ENCODE results near the gene HOXA9. TPM values are rescaled to one million over a fixed set of nuclear protein-coding genes. Genes with fewer than 3 reads are reported as not detected.
A peak's percentile ranks its signal among the peaks of the same experiment; 100 is the strongest.

The HOXA9 gene
- total and polyA plus RNA-seq, 10 donors, result 0.46 to 3.0 (median 0.98) TPM

- Histone ChIP-seq H3K27me3 (replicated peaks in 1 of 7) (peaks cover 26 to 100% (median 99%) of the 10 kb centered on the region in 7 donors), H3K4me1 (peaks cover 16 to 92% (median 68%) of the 10 kb centered on the region in 6 donors), H3K27ac (peak overlapping the region in 7 of 8 donors; percentile 47 to 82 (median 78)), H3K9me3 (peaks cover 0 to 4% (median 0%) of the 10 kb centered on the region in 8 donors), H3K36me3 (no peaks in the 10 kb centered on the region), H3K4me3 (peak overlapping the region in 7 of 8 donors; percentile 24 to 67 (median 37))
- WGBS, 5 donors, result 1 to 13% (median 3%) methylated on average over 35 to 63 of the region's 63 CpGs
- peak; percentile 78 for DNase-seq
- intact Hi-C loops (cut with DNase I; ENCODE audit: low total_unique reads), result no loop called here
- TF ChIP-seq CTCF (IDR thresholded peaks at IDR 0.05 in 8 of 11, conservative IDR thresholded peaks at IDR 0.05 in 3 of 11) (no peak), POLR2AphosphoS5 (IDR thresholded peaks at IDR 0.05) (peak in 2 of 3 donors; percentile 62 to 67), POLR2A (IDR thresholded peaks at IDR 0.05) (no peak)
Observed at GRCh38 chr7:27155816-27156507, 9.4 kb downstream of the HOXA9 start.

DNA sequence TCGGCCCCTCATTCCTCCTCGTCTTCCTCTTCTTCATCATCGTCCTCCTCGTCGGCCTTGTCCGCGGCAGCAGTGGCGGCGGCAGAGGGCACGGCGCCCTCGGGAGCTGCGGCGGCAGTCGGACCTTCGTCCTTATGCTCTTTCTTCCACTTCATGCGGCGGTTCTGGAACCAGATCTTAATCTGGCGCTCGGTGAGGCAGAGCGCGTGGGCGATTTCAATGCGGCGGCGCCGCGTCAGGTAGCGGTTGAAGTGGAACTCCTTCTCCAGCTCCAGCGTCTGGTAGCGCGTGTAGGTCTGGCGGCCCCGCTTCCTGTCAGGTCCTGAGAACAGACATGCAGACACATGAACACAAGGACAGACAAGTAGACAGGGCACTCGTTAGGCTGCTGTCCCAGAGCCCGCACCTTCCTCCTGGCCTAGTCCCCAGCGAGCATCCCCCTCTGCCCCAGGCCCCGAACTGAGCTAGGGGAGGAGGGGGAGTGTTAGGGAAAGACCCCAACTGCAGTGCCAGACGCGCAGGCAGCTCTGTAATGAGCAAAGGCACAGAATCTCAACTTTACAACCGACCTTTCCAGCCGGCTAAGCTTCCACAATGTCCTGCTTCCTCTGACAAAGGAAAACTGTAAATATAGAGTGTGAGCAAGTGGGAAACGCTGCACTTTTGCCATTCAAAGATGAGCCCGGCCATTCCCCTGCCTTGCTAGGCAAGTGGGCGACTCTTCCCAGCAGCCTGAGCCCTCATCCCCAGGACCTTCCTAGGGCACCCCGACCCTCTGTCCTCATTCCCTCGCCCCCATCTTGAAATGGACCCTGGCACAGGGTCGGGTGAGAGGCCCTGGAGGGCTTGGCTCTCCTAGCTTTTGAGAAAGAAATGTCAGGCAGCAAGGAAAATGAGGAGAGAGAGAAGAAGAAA is 10.2 kb downstream of the HOXA9 start:
- Histone ChIP-seq H3K27ac (peak overlapping the region in 7 of 8 donors; percentile 47 to 82 (median 78)), H3K36me3 (no peaks in the 10 kb centered on the region), H3K4me3 (peak overlapping the region in 4 of 8 donors; percentile 34 to 67 (median 42)), H3K4me1 (peaks cover 18 to 92% (median 68%) of the 10 kb centered on the region in 6 donors), H3K9me3 (peaks cover 0 to 4% (median 0%) of the 10 kb centered on the region in 8 donors), H3K27me3 (replicated peaks in 1 of 7) (peaks cover 26 to 100% (median 100%) of the 10 kb centered on the region in 7 donors)
- intact Hi-C loops (cut with DNase I; ENCODE audit: low total_unique reads), result no loop called here
- DNase-seq, result peak; percentile 74
- TF ChIP-seq POLR2AphosphoS5 (IDR thresholded peaks at IDR 0.05), result peak in 2 of 3 donors; percentile 40 to 41
- no peak for TF ChIP-seq CTCF (IDR thresholded peaks at IDR 0.05 in 8 of 11, conservative IDR thresholded peaks at IDR 0.05 in 3 of 11)
- WGBS, 5 donors, result 5 to 15% (median 7%) methylated on average over 27 to 48 of the region's 48 CpGs

DNA sequence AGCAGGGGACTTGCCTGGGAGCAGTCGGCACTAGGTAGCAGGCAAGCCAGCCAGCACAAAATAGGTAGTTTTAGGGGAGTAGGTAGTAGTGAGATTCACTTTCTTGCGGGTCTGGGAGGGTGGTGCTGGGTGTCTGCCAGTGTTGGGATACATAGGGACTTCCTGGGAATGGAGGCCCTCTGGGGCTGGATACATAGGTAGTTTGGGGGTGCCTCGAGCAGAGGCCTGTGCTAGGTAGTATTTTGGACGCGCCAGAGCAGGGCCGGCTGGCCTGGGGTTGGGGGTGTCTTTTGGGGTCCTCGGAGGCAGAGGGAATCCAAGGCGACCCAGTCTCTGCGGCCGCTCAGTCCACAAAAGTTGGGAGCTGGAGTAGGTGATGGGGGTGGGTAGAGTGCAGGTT is 11.0 kb downstream of the HOXA9 start:
- Histone ChIP-seq H3K27ac (no peak overlapping the region), H3K36me3 (no peaks in the 10 kb centered on the region), H3K4me1 (peaks cover 18 to 91% (median 66%) of the 10 kb centered on the region in 6 donors), H3K4me3 (no peak overlapping the region), H3K27me3 (replicated peaks in 1 of 7) (peaks cover 26 to 100% (median 98%) of the 10 kb centered on the region in 7 donors), H3K9me3 (peaks cover 0 to 4% (median 0%) of the 10 kb centered on the region in 8 donors)
- TF ChIP-seq POLR2A (IDR thresholded peaks at IDR 0.05) (no peak), POLR2AphosphoS5 (IDR thresholded peaks at IDR 0.05) (no peak), CTCF (IDR thresholded peaks at IDR 0.05 in 8 of 11, conservative IDR thresholded peaks at IDR 0.05 in 3 of 11) (no peak)
- no peak for DNase-seq
- WGBS, 5 donors, result 61 to 75% (median 68%) methylated on average over 10 of the region's 10 CpGs
- intact Hi-C loops (cut with DNase I; ENCODE audit: low total_unique reads), result no loop called here
